Panc1 (cell line): ENCODE data around the gene RWDD4.

Experiments used
- POLR2AphosphoS5 ChIP-seq: IDR thresholded peaks from 2 replicates; pipeline ENCODE4 v1.6.1; 2012; ENCODE audit warnings: mild to moderate bottlenecking, low read depth, low read length, moderate library complexity
- SIN3A ChIP-seq: IDR thresholded peaks from 2 replicates; pipeline ENCODE4 v1.6.1; 2012; ENCODE audit warnings: low read depth, mild to moderate bottlenecking, low read length, moderate library complexity, borderline replicate concordance; ENCODE audit not compliant: insufficient read depth
- TF ChIP-seq, protein P1 (sequence below): fragments of 450-650 bp; IDR thresholded peaks from 2 replicates; pipeline ENCODE4 v1.5.1; 2017; ENCODE audit warnings: mild to moderate bottlenecking

- no peak for TF ChIP-seq POLR2AphosphoS5
- TF ChIP-seq, protein P1, sequence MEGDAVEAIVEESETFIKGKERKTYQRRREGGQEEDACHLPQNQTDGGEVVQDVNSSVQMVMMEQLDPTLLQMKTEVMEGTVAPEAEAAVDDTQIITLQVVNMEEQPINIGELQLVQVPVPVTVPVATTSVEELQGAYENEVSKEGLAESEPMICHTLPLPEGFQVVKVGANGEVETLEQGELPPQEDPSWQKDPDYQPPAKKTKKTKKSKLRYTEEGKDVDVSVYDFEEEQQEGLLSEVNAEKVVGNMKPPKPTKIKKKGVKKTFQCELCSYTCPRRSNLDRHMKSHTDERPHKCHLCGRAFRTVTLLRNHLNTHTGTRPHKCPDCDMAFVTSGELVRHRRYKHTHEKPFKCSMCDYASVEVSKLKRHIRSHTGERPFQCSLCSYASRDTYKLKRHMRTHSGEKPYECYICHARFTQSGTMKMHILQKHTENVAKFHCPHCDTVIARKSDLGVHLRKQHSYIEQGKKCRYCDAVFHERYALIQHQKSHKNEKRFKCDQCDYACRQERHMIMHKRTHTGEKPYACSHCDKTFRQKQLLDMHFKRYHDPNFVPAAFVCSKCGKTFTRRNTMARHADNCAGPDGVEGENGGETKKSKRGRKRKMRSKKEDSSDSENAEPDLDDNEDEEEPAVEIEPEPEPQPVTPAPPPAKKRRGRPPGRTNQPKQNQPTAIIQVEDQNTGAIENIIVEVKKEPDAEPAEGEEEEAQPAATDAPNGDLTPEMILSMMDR, result no peak
- no peak for TF ChIP-seq SIN3A
These were observed 46.4 kb downstream of the RWDD4 start for GRCh38 chr4:183612329-183613250.
